AG09319 (cell line): Measurements from ENCODE around the gene SH2D3C.
"Not testable (repeated sequence)": the region's sequence is repeated elsewhere in the genome, so short reads cannot be mapped to it uniquely, and the experiment has no call there.

Experiments used
- DNase-seq: peaks from one replicate; pipeline ENCODE4 v3.0.0-alpha.2; 2010; ENCODE audit warnings: low read depth; ENCODE audit errors: extremely low read depth
- CTCF ChIP-seq: IDR thresholded peaks from 2 replicates; pipeline ENCODE4 v1.5.1; 2011; ENCODE audit warnings: low read depth, mild to moderate bottlenecking, inconsistent platforms, low read length, moderate library complexity

Gene SH2D3C

GRCh38 chr9:127758843-127759242 lies 19.6 kb downstream of the SH2D3C start:
- TF ChIP-seq CTCF, result no peak
- DNase-seq, result no peak

GRCh38 chr9:127756776-127757175 lies 21.7 kb downstream of the SH2D3C start:
- DNase-seq, result not testable (repeated sequence)

GRCh38 chr9:127756233-127756632 lies 22.2 kb downstream of the SH2D3C start:
- no peak for TF ChIP-seq CTCF
- DNase-seq, result no peak

GRCh38 chr9:127755061-127756060 lies 23.1 kb downstream of the SH2D3C start:
- no peak for TF ChIP-seq CTCF
- DNase-seq, result no peak

- TF ChIP-seq CTCF, result no peak
- no peak for DNase-seq
Measured at GRCh38 chr9:127754099-127755060, 24.1 kb downstream of the SH2D3C start.

GRCh38 chr9:127753622-127754021 lies 24.8 kb downstream of the SH2D3C start:
- no peak for DNase-seq
- no peak for TF ChIP-seq CTCF

- TF ChIP-seq CTCF, result no peak
- DNase-seq, result no peak
Measured at GRCh38 chr9:127753148-127753547, 25.3 kb downstream of the SH2D3C start.
